ENCODE data around the gene SIGLEC8.

SIGLEC8 gene

DNA sequence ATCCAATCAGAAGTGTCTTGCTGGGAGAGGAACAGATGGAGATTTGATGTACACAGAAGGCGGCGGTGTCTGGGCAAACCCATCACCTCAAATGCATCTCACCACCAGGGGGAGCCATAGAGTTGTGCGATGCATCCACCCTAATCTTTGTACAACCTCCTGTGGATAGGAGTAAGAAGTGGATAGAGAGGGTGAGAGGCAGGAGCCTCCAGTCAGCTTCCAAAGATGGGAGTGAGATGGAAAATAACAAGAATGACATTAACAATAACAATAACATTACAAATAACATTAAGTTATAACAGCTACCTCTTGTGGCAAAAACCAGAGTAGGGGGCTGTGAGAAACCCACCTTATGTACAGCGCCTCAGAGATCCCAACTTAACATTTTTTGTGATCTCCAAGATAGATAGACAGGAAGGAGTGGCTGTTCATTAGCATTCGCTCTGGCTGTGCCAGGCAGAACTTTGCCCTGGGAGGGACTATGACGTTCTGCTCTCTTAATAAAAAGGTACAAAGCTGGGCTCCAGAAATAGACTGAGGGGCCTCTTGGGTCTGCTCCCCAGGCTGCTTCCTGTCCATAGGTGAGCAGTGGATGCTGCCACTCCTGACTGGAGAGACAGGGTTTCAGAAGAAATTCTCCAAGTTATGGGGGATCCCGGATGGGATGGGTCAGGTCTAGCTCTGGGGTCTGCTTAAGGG, 14.9 kb upstream of the SIGLEC8 start:
- in situ Hi-C loops (cut with MboI; ENCODE audit: low sequenced_read_pairs): loop anchor here (25.0 kb wide), 1 partner anchor 314 kb away; the partner anchor contains the start of gene FPR3

- in situ Hi-C loops (cut with MboI; ENCODE audit: low sequenced_read_pairs): loop anchor here (25.0 kb wide), 1 partner anchor 315 kb away; the partner anchor contains the start of gene FPR3
These were observed 14.4 kb upstream of the SIGLEC8 start for GRCh38 chr19:51472607-51473006.

DNA sequence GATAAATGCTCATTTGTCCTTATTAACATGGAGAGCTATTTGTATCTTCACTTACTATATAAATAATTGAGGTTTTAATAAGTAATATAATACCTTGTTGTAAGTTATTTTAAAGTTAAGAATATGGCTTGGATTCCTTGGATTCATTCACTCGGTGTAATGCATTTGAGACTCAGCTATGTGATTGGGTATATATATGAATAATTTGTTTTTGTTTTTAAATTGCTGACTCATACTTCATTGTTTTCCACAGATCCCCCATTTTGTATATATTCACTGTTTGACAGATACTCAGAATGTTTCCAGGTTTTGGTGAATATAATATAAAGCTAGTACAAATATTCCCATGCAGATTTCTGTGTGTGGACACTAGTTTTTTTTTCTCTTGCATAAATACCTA, 13.3 kb upstream of the SIGLEC8 start:
- in situ Hi-C loops (cut with MboI; ENCODE audit: low sequenced_read_pairs): loop anchor here (25.0 kb wide), 1 partner anchor 316 kb away; the partner anchor contains the start of gene FPR3

- in situ Hi-C loops (cut with MboI; ENCODE audit: low sequenced_read_pairs): loop anchor here (25.0 kb wide), 1 partner anchor 316 kb away; the partner anchor contains the start of gene FPR3
These were observed 12.7 kb upstream of the SIGLEC8 start for GRCh38 chr19:51470966-51471365.

DNA sequence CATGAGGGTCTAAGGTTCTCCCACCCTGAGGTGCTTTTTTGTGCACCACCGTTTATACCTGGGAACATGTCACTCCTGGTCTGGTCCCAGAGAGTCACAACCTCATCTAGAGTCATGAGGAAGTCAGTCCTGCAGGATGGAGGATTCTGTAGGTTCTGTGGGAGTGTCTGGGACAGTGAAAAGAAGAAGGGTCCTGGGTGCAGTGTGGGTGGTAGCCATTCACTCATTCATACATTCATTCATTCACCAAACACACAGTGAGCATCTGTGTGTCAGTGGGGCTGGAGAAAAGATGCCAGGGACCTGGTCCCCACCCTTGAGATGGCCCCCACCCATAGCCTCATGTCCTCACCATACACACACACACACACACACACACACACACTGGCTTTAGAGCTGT, 11.4 kb upstream of the SIGLEC8 start:
- in situ Hi-C loops (cut with MboI; ENCODE audit: low sequenced_read_pairs): loop anchor here (25.0 kb wide), 1 partner anchor 318 kb away; the partner anchor contains the start of gene FPR3

DNA sequence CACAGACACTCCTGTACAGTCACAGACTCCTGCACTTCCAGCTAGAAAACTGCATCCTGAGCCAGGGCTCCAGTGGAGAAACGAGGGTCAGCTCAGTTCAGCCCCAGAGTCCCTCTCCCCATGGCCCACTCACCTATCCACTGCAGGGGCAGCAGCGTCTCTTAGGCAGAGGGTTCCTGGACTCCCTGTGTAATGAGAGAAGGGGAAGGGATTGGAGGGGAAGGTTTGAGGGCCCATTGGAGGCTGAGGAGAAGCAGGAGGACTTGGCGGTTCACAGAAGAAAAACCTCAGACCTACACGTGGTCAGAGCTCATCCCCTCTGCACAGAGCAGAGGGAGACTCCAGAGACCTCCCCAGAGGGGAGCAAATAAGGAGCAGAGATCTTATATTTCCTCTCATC, 10.9 kb upstream of the SIGLEC8 start:
- in situ Hi-C loops (cut with MboI; ENCODE audit: low sequenced_read_pairs): loop anchor here (25.0 kb wide), 1 partner anchor 318 kb away; the partner anchor contains the start of gene FPR3

DNA sequence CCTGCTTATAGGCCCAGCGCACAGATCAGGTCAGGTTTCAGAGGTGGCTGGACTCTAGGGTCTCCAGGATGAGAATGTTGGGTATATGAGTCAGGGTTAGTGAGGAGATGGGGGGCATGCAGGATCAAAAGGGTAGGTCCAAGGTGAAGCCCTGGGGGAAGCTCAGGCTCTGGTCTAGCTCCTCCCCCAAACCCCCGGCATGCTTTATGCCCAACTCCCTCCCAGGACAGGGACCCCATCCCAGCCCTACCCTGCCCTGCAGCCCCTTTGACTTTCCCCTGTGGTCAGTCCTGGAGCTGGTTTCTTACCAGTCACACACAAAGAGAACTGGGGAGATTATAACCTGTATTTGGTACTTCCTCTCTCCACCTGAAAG, 10.3 kb upstream of the SIGLEC8 start:
- in situ Hi-C loops (cut with MboI; ENCODE audit: low sequenced_read_pairs): loop anchor here (25.0 kb wide), 1 partner anchor 319 kb away; the partner anchor contains the start of gene FPR3

DNA sequence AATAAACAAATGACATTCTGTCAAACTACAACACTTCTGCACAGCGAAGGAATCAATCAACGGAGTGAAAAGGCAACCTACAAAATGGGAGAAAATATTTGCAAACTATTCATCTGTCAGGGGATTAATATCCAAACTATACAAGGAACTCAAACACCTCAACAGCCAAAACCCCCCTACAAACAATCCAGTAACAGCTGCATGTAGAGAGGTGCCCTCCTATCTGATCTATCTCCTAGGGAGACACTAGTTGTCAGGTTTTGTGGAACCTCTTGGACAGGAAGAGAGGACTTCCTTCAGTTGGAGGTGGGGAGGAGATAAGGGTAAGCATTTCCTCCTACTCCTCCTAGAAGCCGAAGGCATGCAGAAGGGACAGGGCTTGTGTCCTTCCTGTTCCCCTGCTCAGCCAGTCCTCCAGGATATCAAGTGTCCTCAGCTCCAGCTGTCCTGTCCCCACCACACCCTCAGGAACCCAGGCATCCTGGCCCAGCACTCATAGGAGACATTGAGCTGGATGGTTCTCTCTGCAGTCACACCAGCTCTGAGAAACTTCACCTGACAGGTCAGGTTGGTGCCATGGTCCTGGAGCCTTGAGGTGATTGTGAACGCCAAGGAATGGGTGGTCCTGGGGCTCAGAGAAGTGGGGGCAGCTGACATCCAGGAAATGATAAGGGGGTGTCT, 9.8 kb upstream of the SIGLEC8 start:
- in situ Hi-C loops (cut with MboI; ENCODE audit: low sequenced_read_pairs): loop anchor here (25.0 kb wide), 1 partner anchor 319 kb away; the partner anchor contains the start of gene FPR3

DNA sequence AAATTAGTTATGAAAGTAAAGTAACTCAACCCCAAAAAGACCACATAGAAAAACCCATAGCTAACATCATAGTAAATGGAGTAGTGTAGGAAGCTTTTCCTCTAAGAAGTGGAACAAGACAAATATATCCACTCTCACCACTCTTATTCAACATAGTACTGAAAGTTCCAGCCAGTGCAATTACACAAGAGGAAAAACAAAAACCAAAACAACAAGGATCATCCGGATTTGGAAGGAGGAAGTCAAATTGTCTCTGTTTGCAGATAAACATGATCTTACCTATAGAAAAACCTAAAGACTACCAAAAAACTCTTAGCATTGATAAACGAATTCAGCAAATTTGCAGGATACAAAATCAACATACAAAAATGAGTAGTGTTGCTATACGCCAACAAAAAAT, 8.5 kb upstream of the SIGLEC8 start:
- in situ Hi-C loops (cut with MboI; ENCODE audit: low sequenced_read_pairs): loop anchor here (25.0 kb wide), 1 partner anchor 321 kb away; the partner anchor contains the start of gene FPR3

- in situ Hi-C loops (cut with MboI; ENCODE audit: low sequenced_read_pairs): loop anchor here (25.0 kb wide), 1 partner anchor 323 kb away; the partner anchor contains the start of gene FPR3
These were observed 5.8 kb upstream of the SIGLEC8 start for GRCh38 chr19:51463976-51464581.

DNA sequence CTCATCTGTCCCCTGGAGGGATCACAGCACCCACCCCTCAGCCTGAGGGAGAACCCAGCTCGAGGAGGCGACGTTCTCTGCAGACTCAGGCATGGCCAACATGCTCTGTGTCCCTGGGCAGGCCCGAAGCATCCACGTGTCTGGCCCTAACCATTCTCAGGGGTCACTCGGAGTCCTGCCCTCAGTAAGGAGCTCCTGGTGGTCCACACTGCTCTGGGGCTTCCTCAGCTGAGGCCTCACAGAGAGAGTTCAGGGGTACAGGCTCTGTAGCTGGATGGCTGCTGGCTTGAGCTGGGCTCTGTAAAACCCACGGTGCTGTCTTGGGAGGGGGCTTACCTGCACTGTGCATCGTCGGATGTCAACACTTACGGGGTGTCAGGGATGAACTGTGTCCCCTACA, 4.4 kb upstream of the SIGLEC8 start:
- in situ Hi-C loops (cut with MboI; ENCODE audit: low sequenced_read_pairs): loop anchor here (25.0 kb wide), 1 partner anchor 325 kb away; the partner anchor contains the start of gene FPR3

DNA sequence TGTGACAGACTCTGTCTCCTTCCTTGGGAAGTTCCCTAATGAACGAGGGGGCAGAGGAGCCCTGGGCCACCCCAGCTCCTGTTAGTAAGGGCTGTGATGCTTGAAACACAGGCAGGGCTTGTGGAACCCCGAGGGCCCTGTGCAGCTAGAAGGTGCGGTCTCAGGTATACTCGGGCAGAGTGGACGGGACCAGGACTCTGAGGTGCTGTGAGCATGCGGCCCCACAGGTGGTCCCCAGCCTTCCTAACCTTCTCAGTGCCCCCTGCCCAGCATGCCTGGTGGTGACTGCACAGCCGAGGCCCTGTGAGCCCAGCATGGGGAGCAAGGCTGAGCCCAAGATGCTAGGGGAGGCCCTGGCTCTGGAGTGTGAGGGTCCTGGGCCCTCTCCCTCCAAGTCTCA, 4.0 kb upstream of the SIGLEC8 start:
- in situ Hi-C loops (cut with MboI; ENCODE audit: low sequenced_read_pairs): loop anchor here (25.0 kb wide), 1 partner anchor 325 kb away; the partner anchor contains the start of gene FPR3

- in situ Hi-C loops (cut with MboI; ENCODE audit: low sequenced_read_pairs): loop anchor here (25.0 kb wide), 1 partner anchor 326 kb away; the partner anchor contains the start of gene FPR3
These were observed 3.5 kb upstream of the SIGLEC8 start for GRCh38 chr19:51461723-51462161.

DNA sequence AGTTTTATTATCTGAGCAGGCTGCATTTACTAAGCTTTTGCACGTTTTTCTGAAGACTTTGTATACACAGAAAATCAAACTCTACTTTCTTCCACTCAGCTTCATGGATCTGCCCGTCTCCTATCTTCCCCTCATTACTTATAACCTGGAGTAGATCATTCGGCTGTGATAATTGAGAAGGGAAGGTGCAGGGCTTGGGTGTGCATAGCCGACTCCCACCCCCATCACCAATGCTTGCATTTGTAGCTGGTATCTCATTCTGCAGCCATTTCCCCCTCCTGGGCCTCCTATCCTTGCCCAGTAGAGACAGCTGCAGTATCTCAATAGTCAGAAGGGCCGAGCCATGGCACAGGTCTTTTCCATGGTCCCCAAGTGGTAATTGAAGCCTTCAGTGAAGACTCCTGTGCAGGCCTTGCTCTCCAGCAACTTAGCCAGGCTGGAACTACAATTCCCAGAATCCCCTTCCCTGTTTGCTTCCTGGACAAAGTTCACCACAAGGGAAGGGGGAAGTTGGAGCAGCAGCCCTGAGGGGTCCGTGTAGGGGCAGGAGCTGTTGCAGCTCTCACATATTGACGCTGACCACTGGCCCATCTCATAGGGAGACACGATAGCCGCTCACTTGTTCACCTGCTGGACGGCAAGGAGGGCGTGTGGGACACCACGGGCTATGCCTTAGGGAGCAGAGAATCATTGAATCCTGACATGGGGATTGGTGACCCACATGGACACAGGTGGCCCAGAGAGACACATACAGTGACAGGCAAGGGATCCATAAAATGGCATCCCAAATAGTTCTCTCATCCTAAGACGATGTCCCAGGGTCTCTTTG, 2.1 kb upstream of the SIGLEC8 start:
- in situ Hi-C loops (cut with MboI; ENCODE audit: low sequenced_read_pairs): loop anchor here (25.0 kb wide), 1 partner anchor 327 kb away; the partner anchor contains the start of gene FPR3

- in situ Hi-C loops (cut with MboI; ENCODE audit: low sequenced_read_pairs): loop anchor here (25.0 kb wide), 1 partner anchor 328 kb away; the partner anchor contains the start of gene FPR3
These were observed 748 bp upstream of the SIGLEC8 start for GRCh38 chr19:51458899-51459505.

DNA sequence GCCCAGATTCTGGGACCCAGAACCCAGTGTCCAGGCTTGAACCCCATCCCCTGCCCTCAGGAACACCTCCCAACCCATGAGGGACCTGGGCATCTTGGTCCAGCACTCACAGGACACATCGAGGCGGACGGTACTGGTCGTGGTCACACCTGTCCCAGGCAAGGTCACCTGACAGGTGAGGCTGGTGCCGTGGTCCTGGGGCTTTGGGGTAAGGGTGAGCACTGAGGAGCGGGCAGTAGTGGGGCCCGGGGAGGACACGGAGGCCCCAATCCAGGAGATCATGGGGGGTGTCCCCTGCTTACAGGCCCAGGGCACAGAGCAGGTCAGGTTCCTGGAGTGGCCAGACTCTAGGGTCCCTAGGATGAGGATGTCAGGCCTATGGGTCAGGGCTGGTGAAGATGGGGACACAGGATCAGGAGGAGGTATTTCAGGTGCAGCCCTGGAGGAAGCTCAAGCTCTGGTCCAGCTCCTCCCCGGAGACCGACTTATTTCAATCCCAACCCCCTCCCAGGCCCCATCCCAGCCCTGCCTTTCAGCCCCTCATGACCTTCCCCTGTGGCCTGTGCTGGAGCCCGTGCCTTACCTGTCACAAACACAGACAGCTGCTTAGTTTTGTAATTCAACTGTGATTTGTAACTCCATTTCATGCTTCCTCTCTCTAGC, 772 bp downstream of the SIGLEC8 start:
- in situ Hi-C loops (cut with MboI; ENCODE audit: low sequenced_read_pairs): loop anchor here (25.0 kb wide), 1 partner anchor 330 kb away; the partner anchor contains the start of gene FPR3

- in situ Hi-C loops (cut with MboI; ENCODE audit: low sequenced_read_pairs): loop anchor here (25.0 kb wide), 1 partner anchor 331 kb away; the partner anchor contains the start of gene FPR3
These were observed 1.5 kb downstream of the SIGLEC8 start for GRCh38 chr19:51456541-51457290.

DNA sequence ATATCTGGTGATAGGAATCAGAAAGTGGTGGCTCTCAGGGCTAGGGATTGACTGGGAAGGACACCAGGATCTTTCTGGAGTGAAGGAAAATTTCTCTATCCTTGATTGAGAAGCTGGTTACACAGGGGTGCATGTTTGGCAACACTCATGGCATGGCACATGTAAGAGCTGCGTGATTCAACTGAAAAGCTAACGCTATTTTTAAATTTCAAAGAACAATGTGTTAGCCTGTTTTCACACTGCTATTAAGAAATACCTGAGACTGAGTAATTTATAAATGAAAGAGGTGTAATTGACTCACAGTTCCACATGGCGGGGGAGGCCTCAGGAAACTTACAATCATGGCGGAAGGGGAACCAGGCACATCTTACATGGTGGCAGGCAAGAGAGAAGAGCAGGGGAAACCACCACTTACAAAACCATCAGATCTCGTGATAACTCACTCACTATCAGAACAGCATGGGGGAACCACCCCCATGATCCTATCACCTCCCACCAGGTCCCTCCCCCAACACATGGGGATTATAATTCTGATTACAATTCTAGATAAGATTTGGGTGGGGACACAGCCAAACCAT, 7.4 kb downstream of the SIGLEC8 start:
- in situ Hi-C loops (cut with MboI; ENCODE audit: low sequenced_read_pairs): loop anchor here (25.0 kb wide), 1 partner anchor 336 kb away; the partner anchor contains the start of gene FPR3
